G401 (cell line): ENCODE results near the gene CMTM3. TPM values are rescaled to one million over a fixed set of nuclear protein-coding genes. Genes with fewer than 3 reads are reported as not detected.
"Not testable (repeated sequence)": the region's sequence is repeated elsewhere in the genome, so short reads cannot be mapped to it uniquely, and the experiment has no call there.

Source experiments
- DNase-seq: peaks from one replicate; pipeline ENCODE4 v3.0.0-alpha.2; 2015; ENCODE audit warnings: low spot score
- in situ Hi-C: cut with HindIII; loops from 2 replicates; pipeline ENCODE4 v1.10.0; 2016; ENCODE audit warnings: low sequenced_read_pairs, mixed read lengths
- total RNA-seq: library from RNA; depleted of rRNA; stranded (reverse); fragments of >200 nt; shearing (Covaris generic); gene quantifications from 2 replicates; pipeline ENCODE4 v1.2.3, GENCODE V29; 2014; rRNA removed

Gene CMTM3
- total RNA-seq, 1 experiment from 2014 or later: 62.1 TPM

GRCh38 chr16:66652661-66653360 lies 48.3 kb downstream of the CMTM3 start:
- DNase-seq: no peak
- in situ Hi-C loops: no loop called here

GRCh38 chr16:66653581-66654350 lies 49.3 kb downstream of the CMTM3 start:
- in situ Hi-C loops: no loop called here
- DNase-seq: no peak

GRCh38 chr16:66656547-66656946 lies 52.0 kb downstream of the CMTM3 start:
- in situ Hi-C loops: no loop called here
- no peak for DNase-seq

GRCh38 chr16:66658143-66658859 lies 53.8 kb downstream of the CMTM3 start:
- in situ Hi-C loops: no loop called here
- no peak for DNase-seq

- in situ Hi-C loops: no loop called here
- DNase-seq: no peak
Observed at GRCh38 chr16:66658860-66659190, 54.3 kb downstream of the CMTM3 start.

GRCh38 chr16:66660422-66661209 lies 56.1 kb downstream of the CMTM3 start:
- peak; percentile 91 for DNase-seq
- in situ Hi-C loops: no loop called here

GRCh38 chr16:66661210-66661560 lies 56.7 kb downstream of the CMTM3 start:
- DNase-seq: peak; percentile 54
- in situ Hi-C loops: no loop called here

GRCh38 chr16:66661671-66662346 lies 57.3 kb downstream of the CMTM3 start:
- DNase-seq: peak; percentile 38
- in situ Hi-C loops: not testable (repeated sequence)

- DNase-seq: peak; percentile 56
- in situ Hi-C loops: no loop called here
Observed at GRCh38 chr16:66662445-66663194, 58.1 kb downstream of the CMTM3 start.

Other genes starting within 250 kb of the CMTM3 start
- not detected in 2 replicates for gene CDH5, start 238.0 kb upstream of the CMTM3 start, total RNA-seq
- gene BEAN1, start 177.4 kb upstream of the CMTM3 start, total RNA-seq: not detected in 2 replicates
- gene TK2, start 54.6 kb upstream of the CMTM3 start, total RNA-seq: 10.3 and 15.8 TPM in 2 replicates
- gene CKLF, start 52.1 kb upstream of the CMTM3 start, total RNA-seq: 122 and 134 TPM in 2 replicates
- 3.1 TPM in 1 of 2 replicates, not detected in the other for gene CMTM1, start 38.3 kb upstream of the CMTM3 start, total RNA-seq
- gene CMTM2, start 25.2 kb upstream of the CMTM3 start, total RNA-seq: not detected in 2 replicates
- 11.9 and 22.5 TPM in 2 replicates for gene CMTM4, start 92.0 kb downstream of the CMTM3 start, total RNA-seq
- 41.6 and 63.4 TPM in 2 replicates for gene DYNC1LI2, start 146.9 kb downstream of the CMTM3 start, total RNA-seq
- gene TERB1, start 196.9 kb downstream of the CMTM3 start, total RNA-seq: not detected in 2 replicates
- gene NAE1, start 226.3 kb downstream of the CMTM3 start, total RNA-seq: 154 and 162 TPM in 2 replicates
- gene CA7, start 239.7 kb downstream of the CMTM3 start, total RNA-seq: not detected in 2 replicates